Natural killer cell (primary cell): ENCODE measurements around the gene CHRNA7. TPM values are rescaled to one million over a fixed set of nuclear protein-coding genes. Genes with fewer than 3 reads are reported as not detected.

Experiments
- ATAC-seq, 3 donors: fragments of 150-1000 bp in 2 of 3; fragments of 200-7000 bp in 1 of 3; cut with Tn5 transposase; 1 replicate in 1 of 3; 2 replicates in 2 of 3; pipeline ENCODE4 v1.10.0; 2021; ENCODE audit warnings: mild to moderate bottlenecking in 2 of 3, moderate library complexity in 2 of 3
- DNase-seq, 2 donors: peaks; one replicate each; pipeline versions ENCODE4 v3.0.0 to v3.0.0-alpha.2; 2013 to 2021; ENCODE audit warnings: mixed read lengths in 1 of 2
- H3K27ac ChIP-seq: one replicate; pipeline ENCODE4 v1.5.1; 2013; ENCODE audit warnings: mild to moderate bottlenecking, low read length
- H3K27me3 ChIP-seq: one replicate; pipeline ENCODE4 v1.6.1; 2013; ENCODE audit warnings: low read length; ENCODE audit not compliant: control insufficient read depth, insufficient read depth
- H3K36me3 ChIP-seq: one replicate; pipeline ENCODE4 v1.6.1; 2013; ENCODE audit warnings: low read length; ENCODE audit not compliant: control insufficient read depth, insufficient read depth
- H3K4me1 ChIP-seq: one replicate; pipeline ENCODE4 v1.6.1; 2013; ENCODE audit warnings: low read length; ENCODE audit not compliant: control insufficient read depth, insufficient read depth
- H3K4me3 ChIP-seq: one replicate; pipeline ENCODE4 v1.5.1; 2013; ENCODE audit warnings: low read length
- H3K9me3 ChIP-seq: one replicate; pipeline ENCODE4 v1.6.1; 2013; ENCODE audit warnings: low read length; ENCODE audit not compliant: control insufficient read depth, insufficient read depth
- H3K27ac Mint-ChIP-seq, 2 donors: one replicate each; pipeline ENCODE4 v1.8.0; 2022; ENCODE audit warnings: mild to moderate bottlenecking in 2 of 2, mixed read lengths in 2 of 2, moderate library complexity in 1 of 2
- H3K27me3 Mint-ChIP-seq, 2 donors: one replicate each; pipeline ENCODE4 v1.8.0; 2022; ENCODE audit warnings: low read depth in 2 of 2, mixed read lengths in 2 of 2
- H3K36me3 Mint-ChIP-seq: one replicate; pipeline ENCODE4 v1.8.0; 2022; ENCODE audit warnings: mixed read lengths
- H3K4me1 Mint-ChIP-seq, 2 donors: one replicate each; pipeline ENCODE4 v1.8.0; 2022; ENCODE audit warnings: mixed read lengths in 2 of 2
- H3K4me3 Mint-ChIP-seq: one replicate; pipeline ENCODE4 v1.8.0; 2022; ENCODE audit warnings: mild to moderate bottlenecking, moderate library complexity, mixed read lengths
- H3K9me3 Mint-ChIP-seq, 2 donors: one replicate each; pipeline ENCODE4 v1.8.0; 2022; ENCODE audit warnings: mixed read lengths in 2 of 2
- WGBS: methylation state at CpG from one replicate; pipeline ENCODE4 v1.1.7; 2013; ENCODE audit warnings: missing lambda C conversion rate; ENCODE audit not compliant: insufficient coverage; 5-methylcytosine and 5-hydroxymethylcytosine counted together
- intact Hi-C: fragments of 100-400 bp; cut with micrococcal nuclease; formaldehyde crosslinking; loops from one replicate; pipeline ENCODE4 v1.14.2; 2022
- total RNA-seq, 4 donors: library from RNA; stranded (reverse); fragments of 120-200 nt in 1 of 4; gene quantifications; one replicate each; pipeline versions ENCODE4 v1.2.3 to v1.2.4, GENCODE V29; 2013 to 2022
- TF ChIP-seq, protein P1 (sequence below): fragments of 200-600 bp; IDR thresholded peaks from one replicate; pipeline ENCODE4 v1.8.0; 2022; ENCODE audit warnings: antibody characterized with exemption

The CHRNA7 gene
- total RNA-seq, 3 donors from 2014 or later (not counting 1 experiment from before 2014, with no cell fraction given), result 3.1 to 5.4 (median 3.7) TPM

GRCh38 chr15:31997711-31998110 is 32.6 kb upstream of the CHRNA7 start:
- no peaks in the 10 kb centered on the region for H3K9me3 Mint-ChIP-seq
- ATAC-seq, result no peak
- Histone ChIP-seq H3K27ac (no peak overlapping the region), H3K4me1 (no peaks in the 10 kb centered on the region), H3K4me3 (no peak overlapping the region), H3K9me3 (no peaks in the 10 kb centered on the region), H3K27me3 (peaks cover 5% of the 10 kb centered on the region), H3K36me3 (no peaks in the 10 kb centered on the region)
- no peak overlapping the region for H3K27ac Mint-ChIP-seq
- H3K36me3 Mint-ChIP-seq, result no peaks in the 10 kb centered on the region
- TF ChIP-seq, protein P1, sequence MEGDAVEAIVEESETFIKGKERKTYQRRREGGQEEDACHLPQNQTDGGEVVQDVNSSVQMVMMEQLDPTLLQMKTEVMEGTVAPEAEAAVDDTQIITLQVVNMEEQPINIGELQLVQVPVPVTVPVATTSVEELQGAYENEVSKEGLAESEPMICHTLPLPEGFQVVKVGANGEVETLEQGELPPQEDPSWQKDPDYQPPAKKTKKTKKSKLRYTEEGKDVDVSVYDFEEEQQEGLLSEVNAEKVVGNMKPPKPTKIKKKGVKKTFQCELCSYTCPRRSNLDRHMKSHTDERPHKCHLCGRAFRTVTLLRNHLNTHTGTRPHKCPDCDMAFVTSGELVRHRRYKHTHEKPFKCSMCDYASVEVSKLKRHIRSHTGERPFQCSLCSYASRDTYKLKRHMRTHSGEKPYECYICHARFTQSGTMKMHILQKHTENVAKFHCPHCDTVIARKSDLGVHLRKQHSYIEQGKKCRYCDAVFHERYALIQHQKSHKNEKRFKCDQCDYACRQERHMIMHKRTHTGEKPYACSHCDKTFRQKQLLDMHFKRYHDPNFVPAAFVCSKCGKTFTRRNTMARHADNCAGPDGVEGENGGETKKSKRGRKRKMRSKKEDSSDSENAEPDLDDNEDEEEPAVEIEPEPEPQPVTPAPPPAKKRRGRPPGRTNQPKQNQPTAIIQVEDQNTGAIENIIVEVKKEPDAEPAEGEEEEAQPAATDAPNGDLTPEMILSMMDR, result no peak
- H3K4me3 Mint-ChIP-seq, result no peak overlapping the region
- no peak for DNase-seq
- intact Hi-C loops, result no loop called here
- H3K4me1 Mint-ChIP-seq, result no peaks in the 10 kb centered on the region
- peaks cover 14 to 43% of the 10 kb centered on the region in 2 donors for H3K27me3 Mint-ChIP-seq

GRCh38 chr15:32003558-32003957 is 26.8 kb upstream of the CHRNA7 start:
- Mint-ChIP-seq H3K27me3 (peaks cover 18 to 62% of the 10 kb centered on the region in 2 donors), H3K36me3 (no peaks in the 10 kb centered on the region), H3K9me3 (no peaks in the 10 kb centered on the region), H3K4me1 (no peaks in the 10 kb centered on the region), H3K4me3 (no peak overlapping the region), H3K27ac (no peak overlapping the region)
- H3K4me3 ChIP-seq, result no peak overlapping the region
- DNase-seq, result no peak
- TF ChIP-seq, protein P1, result no peak
- H3K9me3 ChIP-seq, result no peaks in the 10 kb centered on the region
- ATAC-seq, result no peak
- no peaks in the 10 kb centered on the region for H3K4me1 ChIP-seq
- no peaks in the 10 kb centered on the region for H3K36me3 ChIP-seq
- WGBS, result 83% methylated on average over 2 of the region's 2 CpGs
- H3K27ac ChIP-seq, result no peak overlapping the region
- intact Hi-C loops, result no loop called here
- H3K27me3 ChIP-seq, result no peaks in the 10 kb centered on the region

DNA sequence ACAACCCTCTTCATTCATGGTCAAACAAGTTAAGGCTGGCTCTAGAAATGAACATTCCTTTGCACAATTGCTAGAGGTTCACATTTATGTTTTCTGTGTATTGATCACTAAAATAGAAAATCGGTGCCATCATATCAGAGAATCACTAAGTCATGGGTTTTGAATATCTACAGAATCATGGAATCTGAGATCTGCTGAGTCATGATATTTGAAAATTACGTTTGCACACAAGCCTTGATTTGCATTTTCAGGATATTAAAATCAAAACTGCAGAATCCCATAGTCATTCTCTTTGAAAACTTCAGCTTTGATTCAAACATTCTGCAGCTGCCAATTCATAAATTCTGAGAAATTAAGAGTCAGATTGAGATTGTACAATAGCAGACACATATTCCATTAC is 26.1 kb upstream of the CHRNA7 start:
- Mint-ChIP-seq H3K9me3 (no peaks in the 10 kb centered on the region), H3K36me3 (no peaks in the 10 kb centered on the region), H3K27ac (no peak overlapping the region), H3K4me1 (no peaks in the 10 kb centered on the region), H3K4me3 (no peak overlapping the region), H3K27me3 (peaks cover 18 to 58% of the 10 kb centered on the region in 2 donors)
- no peaks in the 10 kb centered on the region for H3K9me3 ChIP-seq
- no peaks in the 10 kb centered on the region for H3K27me3 ChIP-seq
- no peak overlapping the region for H3K4me3 ChIP-seq
- WGBS, result 41% methylated on average over 2 of the region's 2 CpGs
- TF ChIP-seq, protein P1, result no peak
- no peak for DNase-seq
- no peak for ATAC-seq
- no peaks in the 10 kb centered on the region for H3K4me1 ChIP-seq
- H3K27ac ChIP-seq, result no peak overlapping the region
- no peaks in the 10 kb centered on the region for H3K36me3 ChIP-seq
- intact Hi-C loops, result no loop called here

DNA sequence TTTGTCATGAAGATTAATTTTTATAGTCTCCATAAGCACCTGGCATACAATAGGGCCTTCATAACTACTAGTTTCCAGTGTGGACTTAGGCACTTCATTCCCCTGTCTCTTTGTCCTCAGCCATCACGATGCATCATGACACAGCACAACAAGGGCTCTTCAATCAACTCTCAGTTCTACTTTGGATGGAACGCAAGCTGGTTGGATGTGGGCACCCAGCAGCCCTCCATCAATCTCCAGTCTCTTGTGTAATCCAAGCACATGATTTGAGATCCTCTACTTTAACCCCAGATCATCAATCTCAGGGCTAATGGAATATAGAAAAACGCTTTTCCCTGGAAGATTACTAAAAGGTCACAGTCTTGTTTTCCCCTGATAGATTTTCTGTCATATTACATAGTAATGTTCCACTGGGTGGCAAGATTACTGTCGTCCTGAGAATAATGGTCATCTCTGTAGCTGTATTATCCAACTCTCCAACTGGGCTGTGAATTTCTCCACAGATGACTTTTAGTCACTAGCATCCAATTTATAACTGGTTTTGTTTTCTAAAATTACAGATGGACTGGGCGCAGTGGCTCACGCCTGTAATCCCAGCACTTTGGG is 22.9 kb upstream of the CHRNA7 start:
- H3K9me3 ChIP-seq, result no peaks in the 10 kb centered on the region
- H3K27me3 Mint-ChIP-seq, result peaks cover 20 to 47% of the 10 kb centered on the region in 2 donors
- H3K4me3 Mint-ChIP-seq, result no peak overlapping the region
- H3K27me3 ChIP-seq, result no peaks in the 10 kb centered on the region
- no peaks in the 10 kb centered on the region for H3K36me3 ChIP-seq
- intact Hi-C loops, result no loop called here
- no peak for DNase-seq
- TF ChIP-seq, protein P1, result no peak
- H3K27ac ChIP-seq, result no peak overlapping the region
- no peak for ATAC-seq
- 81% methylated on average over 5 of the region's 6 CpGs for WGBS
- H3K36me3 Mint-ChIP-seq, result no peaks in the 10 kb centered on the region
- no peak overlapping the region for H3K4me3 ChIP-seq
- no peaks in the 10 kb centered on the region for H3K4me1 Mint-ChIP-seq
- H3K27ac Mint-ChIP-seq, result no peak overlapping the region
- H3K4me1 ChIP-seq, result no peaks in the 10 kb centered on the region
- H3K9me3 Mint-ChIP-seq, result no peaks in the 10 kb centered on the region
